SKM-1 (cell line): ENCODE data around the gene HECW1.
"Not testable (repeated sequence)": the region's sequence is repeated elsewhere in the genome, so short reads cannot be mapped to it uniquely, and the experiment has no call there.

Experiments used
- DNase-seq: peaks from one replicate; lab custom pipeline; 2025; ENCODE audit not compliant: unreplicated experiment; lab: John Stamatoyannopoulos, UW

The HECW1 gene

DNA sequence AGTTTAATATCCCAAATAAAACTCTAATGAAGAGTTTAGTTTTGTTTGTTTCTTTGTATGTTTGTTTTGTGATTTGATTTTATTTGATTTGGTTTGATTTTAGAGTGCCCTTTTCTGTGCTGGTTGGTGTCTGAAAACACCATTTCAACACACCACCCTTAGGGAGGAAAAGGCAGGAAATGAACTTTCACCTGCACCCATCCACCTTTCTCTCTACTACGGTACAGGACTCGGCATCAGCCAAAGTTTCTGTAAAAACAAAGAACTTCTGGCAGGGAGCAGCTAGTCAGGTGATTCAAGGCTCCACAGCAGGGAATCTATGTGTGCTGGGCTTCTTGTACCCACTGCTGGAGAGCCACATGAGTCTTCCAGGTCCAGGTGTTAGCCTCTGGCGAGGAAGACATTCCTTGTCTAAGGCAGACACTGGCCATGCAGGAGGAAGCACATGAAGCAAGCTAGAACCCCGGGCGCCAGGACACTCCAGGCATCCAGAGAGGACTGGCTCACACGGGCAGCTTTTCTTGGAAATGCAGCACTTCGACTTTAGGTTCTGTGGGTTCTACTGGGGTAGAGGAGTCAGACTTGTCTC lies 448.4 kb downstream of the HECW1 start:
- DNase-seq = no peak

DNA sequence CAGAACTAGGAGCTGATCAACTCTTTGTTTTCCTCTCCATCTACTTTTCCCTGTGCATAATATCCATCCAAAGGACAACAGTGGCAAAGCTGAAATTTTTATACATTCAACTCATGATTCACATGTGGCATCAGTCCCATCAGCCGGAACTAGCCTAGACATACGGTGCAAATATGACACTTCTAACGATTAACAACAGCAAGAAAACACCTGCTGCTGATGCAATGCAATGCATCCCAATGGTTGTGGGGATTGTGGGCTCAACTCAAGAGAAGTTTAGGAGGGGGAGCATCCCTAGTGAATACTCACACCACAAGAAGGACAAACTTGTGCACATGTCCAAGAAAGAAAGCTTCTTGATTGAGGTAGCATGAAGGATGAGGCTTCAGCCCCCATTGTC lies 449.9 kb downstream of the HECW1 start:
- DNase-seq = no peak

DNA sequence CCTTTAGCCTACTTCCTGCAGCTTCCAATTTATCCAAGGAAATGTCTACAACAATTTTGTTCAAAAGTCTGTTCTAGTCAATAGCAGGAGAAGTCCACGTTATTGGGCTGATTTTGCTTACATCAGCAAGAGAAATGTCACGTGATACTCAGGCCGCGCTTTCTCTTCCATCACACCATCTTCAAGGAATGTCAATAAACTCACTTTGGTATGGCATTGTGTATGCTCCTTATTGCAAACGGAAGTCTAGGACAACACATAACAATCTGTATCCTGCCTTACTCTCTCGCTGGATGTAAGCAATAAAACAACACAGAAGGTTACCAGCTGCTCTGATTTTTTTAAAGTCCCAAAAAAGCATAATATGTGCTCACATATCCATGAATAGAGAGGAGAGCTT lies 453.3 kb downstream of the HECW1 start:
- no peak for DNase-seq

DNA sequence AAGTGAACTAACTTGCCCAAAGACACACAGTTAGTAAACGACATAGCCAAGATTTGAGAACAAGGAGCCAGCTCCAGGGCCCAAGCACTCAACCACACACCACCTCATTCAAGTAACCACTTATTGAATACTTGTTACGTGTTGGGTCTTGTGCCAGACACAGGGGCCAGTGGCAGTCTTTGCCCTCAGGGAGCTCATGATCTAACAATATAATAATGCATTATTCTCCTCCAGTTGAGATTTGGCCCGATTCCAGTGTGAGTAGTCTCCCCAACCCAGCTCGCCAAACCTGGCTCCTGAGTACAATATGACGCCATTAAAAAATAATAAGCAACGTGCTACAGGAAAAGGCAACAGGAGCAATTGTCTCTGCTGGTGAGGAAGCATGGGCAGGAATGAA lies 456.1 kb downstream of the HECW1 start:
- no peak for DNase-seq

DNA sequence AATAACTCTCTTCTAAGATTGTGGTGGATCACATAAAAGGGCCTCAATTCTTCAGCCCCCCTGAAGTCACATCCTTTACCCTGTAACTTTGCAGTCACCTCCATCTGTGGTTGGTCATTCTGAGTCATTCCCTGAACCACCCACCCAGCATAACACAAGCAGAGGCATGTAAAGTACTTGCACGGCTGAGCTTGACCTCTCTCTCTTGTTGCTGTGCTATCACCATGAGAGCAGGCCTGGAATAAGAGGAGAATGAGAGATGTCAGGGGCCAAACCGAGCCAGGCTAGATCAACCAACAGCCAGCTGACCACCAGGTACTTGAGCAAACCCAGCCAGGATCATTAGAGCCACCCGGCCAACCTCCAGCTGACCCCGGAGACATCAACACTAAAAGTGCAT lies 457.0 kb downstream of the HECW1 start:
- DNase-seq = no peak

DNA sequence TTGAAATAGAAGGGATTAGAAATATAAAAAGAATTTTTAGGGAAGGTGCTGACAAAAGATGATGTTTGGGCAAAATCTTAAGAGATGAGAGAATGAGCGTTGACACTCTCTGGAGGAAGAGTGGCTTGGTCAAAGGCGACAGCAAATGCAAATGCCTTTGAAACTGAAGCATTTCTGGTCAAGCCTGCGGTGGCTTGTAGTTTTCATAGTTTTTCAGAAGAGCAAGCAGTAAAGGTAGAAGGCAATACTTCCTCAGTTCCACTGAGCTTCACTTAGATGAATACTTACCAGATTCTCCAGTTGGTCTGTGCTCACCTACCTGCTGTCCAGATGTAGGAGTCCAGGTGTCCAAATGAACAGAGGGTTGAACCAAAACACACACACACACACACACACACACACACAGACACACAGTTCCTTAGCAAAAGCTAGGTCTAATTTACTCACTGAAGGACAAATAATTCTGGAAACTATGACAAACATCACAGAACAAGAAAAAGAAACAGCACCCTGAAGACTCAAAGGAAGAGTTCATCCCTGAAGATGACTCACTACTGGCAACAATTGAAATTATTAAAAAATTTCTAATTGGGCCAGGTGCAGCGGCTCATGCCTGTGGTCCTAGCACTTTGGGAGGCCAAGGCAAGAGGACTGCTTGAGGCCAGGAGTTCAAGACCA lies 458.4 kb downstream of the HECW1 start:
- no peak for DNase-seq

DNA sequence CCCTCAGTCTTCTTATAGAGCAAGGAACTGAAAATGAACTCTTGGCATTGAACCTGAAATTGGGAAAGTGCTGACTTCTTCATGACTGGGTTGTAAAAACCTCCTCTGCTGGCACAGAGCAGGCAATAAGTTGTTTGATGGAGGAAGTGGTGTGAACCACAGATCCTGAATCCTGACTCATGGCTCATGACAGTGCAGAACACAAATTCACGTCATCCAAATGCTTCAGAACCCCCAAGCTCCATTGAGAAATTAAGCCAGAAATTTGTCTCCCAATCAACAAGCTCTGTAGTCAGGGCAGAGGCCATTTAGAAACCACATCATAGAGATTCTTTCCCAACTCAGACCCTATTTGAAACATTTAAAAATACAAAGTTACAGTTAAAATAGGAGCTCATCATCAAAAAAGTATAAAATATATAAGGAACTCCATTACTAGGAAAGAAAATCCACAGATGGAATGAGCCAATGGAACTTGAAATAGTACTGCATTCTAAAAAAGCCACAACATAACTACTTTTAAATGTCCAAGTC lies 460.1 kb downstream of the HECW1 start:
- DNase-seq = peak; percentile 93

DNA sequence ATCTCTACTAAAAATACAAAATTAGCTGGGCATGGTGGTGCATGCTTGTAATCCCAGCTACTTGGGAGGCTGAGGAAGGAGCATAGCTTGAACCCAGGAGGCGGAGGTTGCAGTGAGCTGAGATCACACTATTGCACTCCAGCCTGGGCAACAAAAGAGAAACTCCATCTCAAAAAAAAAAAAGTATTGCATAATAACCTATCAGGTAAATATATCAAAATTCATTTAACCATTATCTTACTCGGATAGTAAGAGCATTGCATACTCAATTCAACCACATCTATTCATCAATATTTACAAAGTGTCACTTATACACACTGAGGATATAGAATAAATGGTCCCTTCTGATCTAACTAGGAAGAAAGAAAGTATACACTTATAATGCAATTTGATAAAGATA lies 461.4 kb downstream of the HECW1 start:
- not testable (repeated sequence) for DNase-seq

DNA sequence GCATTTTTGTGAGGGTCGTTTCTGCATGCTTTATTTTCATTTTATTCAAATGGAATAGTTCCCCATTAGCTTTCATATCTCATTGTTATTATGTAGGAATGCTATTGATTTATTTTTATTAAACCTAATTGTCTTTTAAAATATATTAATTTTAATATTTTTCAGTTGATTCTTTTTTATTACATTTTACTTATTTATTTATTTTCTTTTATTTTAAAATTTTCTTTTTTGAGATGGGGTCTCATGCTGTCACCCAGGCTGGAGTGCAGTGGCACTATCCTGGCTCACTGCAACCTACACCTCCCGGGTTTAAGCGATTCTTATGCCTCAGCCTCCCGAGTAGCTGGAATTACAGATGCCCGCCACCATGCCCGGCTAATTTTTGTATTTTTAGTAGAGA lies 463.1 kb downstream of the HECW1 start:
- no peak for DNase-seq

DNA sequence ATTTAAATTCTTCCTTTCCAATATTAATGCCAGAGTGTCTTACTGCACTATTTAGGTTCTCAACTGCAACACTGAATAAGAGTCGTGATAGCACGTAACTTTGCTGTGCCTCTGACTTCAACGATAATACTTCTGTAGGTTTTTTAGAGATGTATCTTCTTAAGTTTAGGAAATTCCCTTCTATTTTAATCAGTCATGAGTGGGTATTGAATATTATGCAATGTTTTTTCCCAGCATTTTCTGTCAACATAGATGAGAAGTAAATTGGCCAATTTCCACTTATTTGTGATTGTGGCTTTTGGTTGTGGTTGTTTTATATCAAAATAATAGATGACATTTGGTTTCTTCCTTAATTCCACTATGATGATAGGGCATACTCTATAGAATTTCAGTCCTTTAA lies 463.8 kb downstream of the HECW1 start:
- DNase-seq = no peak

DNA sequence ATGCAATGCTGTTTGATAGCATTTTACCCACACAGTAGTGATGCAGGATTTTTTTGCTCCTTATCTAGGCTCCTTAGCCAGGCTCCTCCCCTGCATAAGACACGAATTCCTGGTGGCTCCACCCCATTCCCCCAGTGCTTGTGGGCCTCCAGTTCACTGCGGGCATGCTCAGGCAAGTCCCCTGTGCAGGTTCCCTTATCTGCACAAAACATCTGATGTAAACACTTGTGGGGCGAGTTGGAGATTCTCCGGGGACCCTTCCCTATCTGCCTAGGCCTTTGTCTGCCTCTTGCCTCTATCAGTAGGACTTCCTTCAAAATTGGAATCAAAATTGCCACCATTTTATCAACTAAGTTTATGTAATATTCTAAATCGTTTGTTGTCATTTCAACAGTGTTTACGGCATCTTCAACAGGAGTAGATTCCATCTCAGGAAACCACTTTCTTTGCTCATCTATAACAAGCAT lies 465.1 kb downstream of the HECW1 start:
- no peak for DNase-seq

DNA sequence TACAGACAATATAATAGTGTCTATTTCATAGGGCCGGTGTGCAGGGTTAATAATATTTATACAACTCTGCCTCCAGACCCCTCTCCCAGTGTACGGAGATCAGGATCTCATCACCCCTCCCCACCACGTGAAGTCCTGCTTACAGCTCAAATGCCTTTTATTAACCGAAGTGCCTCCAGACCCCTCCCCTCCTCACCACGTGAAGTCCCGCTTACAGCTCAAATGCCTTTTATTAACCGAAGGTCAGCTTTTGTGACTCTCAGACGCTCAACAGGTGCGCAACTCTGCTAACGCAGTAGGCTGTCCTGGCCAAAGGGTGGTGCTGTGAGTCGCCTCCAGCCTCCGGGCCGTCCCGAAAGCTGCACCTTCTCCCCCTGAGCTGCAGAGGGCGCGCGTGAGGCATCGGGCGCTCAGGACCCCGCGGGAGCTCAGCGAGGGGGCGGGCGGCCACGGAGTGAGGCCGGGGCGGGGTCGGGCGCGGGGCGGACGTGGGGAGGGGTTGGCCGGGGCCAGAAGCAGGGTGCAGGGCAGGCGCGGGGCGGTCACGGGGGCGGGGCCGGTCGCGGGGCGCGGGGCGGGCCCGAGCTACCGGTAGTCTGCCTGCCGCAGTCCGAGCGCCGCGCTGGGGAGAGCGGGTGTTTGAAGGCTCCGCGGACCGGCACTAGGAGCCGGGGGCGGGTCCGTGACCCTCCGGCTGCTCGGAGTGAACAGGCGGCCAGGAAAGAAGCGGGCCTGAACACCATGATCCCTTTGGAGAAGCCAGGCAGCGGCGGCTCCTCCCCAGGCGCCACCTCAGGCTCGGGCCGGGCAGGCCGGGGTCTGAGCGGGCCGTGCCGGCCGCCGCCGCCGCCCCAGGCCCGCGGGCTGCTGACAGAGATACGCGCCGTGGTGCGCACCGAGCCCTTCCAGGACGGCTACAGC lies 470.3 kb downstream of the HECW1 start, which contains the start of gene STK17A:
TSS of gene STK17A (plus strand) at position 606 of the 921 bp plus-strand sequence. CDS start at position 742, 136 bp downstream.
- peak; percentile 79 for DNase-seq

DNA sequence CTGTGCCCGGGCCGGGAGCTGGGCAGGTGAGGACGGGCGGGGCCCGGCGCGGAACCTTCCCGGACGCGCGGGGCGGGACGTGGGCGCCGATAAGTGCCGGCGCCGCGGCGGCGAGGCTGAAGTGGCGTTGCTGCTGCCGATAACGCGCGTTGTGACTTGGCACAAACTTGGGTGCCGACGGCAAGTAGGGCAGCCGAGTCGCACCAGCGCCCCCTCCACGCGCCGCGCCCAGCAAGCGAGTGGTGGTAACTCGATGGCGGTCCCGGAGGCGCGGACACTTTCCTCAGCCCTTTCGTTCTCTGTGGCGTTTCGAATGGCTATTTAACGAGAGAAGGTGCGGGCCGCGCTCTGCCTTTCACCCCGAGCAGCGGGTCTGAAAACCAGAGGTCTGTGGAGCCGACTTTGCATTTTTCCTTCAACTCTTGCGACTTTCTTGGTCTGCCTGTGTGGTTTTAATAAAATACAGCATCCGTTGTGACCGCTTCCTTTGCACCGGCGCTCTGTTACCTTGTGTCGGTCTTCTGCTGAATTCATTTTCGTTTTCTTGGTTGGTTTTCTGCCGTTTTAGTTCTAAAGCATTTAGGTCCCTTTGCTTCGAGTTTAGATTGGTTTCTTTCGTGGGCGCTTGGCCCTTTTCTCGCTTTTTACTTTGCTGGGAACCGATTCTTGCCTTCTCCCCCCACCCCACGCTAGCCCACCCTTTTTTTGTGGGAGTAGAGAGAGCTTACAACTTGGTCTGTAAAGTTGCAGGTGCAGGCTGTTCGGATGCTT lies 471.2 kb downstream of the HECW1 start:
- no peak for DNase-seq

DNA sequence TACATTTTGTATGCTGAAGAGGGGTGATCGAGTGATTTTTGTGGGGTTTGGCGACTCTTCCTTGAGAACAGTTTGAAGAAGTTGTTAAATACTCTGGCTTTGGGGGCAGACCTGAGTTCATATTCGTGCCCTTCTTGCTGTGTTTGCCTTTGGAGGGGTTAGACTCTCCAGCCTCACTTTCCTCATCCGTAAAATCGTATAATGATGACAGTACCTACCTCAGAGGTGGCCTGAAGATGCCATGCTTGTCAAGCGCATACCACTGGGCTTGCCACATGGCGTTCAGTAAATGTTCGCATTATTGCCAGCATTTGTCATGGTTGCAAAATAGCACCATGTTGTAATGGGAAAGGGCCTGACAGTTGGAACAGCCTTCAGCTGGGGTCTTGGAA lies 471.7 kb downstream of the HECW1 start:
- DNase-seq = peak; percentile 27

DNA sequence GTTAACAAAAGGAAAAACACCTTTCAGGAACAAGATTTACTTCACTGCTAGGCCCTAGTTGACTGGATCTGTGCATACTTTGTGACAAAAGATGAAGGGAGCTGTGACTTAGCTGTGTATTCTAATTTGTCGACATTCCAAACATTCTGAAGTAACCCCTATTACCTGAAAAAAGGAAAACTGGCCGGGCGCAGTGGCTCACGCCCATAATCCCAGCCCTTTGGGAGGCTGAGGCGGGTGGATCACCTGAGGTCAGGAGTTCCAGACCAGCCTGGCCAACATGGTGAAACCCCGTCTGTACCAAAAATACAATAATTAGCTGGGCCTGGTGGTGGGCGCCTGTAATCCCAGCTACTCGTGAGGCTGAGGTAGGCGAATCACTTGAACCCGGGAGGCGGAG lies 472.3 kb downstream of the HECW1 start:
- DNase-seq = not testable (repeated sequence)

DNA sequence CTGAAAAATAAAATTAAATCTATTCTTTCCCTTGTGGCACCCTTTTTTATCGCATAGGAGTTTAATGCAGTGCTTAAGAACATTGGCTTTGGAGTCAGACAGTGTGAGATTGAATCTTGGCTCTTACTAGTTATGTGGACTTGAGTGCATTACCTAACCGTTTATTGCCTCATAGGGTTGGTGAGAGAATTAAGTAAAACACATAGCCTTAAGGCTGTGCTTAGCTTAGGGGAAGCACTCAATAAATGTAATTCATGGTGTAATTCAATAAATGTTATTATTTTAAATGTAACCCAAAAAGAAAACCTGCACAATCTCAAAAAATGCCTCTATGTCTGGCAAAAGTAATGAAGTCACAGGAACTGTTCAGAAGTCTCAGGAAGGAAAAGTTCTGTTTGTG lies 473.1 kb downstream of the HECW1 start:
- peak; percentile 81 for DNase-seq

DNA sequence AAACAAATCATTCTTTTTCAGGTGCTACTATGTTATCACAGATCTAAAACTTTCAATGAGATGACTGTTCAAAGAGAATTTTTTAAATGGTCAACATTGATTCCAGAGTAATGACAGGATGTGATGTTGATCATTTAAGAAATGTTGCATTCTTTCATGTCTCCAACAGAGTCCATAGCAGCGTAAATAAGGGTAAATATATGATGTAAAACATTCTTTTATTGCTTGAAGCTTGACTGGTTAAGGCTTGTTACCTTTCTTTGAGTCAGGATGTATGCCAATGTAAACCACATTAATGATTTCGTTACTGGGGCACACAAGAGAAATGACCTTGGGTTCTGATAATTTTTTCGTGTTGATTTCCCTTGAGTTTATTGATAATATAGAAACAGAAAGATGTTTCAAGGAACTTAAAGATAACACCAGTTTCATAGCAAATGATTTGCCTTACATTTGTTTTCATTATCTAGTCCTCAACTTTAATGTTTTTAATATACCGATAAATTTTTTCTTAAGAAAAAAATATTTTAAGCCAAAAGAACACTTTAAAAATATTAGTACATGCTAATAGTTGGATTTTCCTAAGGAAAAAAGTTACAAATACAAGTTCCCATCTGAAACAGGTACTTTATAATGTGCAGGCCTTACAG lies 473.9 kb downstream of the HECW1 start:
- DNase-seq = no peak

DNA sequence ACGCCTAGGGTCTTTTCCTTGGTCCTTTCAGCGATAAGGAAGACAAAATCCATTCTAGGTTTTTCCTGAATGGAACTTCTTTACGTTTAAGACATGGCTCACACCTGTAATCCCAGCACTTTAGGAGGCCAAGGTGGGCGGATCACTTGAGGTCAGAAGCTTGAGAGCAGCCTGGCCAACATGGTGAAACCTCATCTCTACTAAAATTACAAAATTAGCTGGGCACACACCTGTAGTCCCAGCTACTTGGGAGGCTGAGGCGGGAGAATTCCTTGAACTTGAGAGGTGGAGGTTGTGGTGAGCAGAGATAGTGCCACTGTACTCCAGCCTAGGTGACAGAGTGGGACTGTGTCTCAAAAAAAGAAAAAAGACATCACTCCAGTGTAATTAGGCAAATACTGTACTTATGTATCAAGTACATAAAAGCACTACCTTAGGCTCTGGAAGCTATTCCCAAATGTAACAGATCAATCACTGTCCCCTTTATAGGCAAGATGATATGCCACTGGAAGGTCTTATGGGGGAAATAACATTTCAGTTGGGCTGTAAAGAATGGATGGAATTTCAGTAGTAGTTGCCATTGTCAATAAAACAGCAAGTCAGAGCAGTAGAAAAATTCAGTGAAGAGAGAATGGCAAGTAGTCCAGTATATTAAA lies 476.2 kb downstream of the HECW1 start:
- no peak for DNase-seq

DNA sequence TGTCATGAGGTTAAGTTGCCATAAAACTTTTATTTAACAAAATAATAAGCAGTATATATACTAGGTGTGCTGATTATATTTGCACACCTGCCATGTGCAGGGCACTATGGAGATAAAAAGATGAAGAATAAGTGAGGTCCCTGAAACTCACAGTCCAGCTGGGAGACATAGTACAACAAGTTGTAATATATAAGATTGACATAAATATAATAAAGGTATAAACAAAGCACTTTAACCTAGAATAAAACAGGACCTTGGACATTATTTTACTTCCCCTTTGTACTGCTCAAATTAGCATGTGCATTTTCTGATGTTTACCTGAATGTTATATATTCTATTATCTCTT lies 476.7 kb downstream of the HECW1 start:
- DNase-seq = no peak

DNA sequence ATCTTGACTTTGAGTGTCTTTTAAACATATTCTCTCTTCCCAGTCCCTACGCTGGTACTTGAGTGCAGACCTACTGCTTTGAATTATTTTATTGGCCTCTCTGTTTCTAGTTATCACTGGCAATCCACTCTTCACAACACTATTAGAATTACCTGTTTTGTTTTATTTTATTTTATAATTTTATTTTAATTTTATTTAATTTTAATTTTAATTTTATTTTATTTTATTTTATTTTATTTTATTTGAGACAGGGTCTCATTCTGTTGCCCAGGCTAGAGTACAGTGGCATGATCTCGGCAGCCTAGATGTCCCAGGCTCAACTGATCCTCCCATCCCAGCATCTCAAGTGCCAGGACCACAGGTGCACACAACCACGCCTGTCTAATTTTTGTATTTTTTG lies 477.3 kb downstream of the HECW1 start:
- no peak for DNase-seq
